HG03045 (cell line): ENCODE data around the gene CLEC17A.

ENCODE experiments used
- ATAC-seq: cut with Tn5 transposase; IDR thresholded peaks from one replicate; pipeline ENCODE4 v1.9.1; 2021; ENCODE audit warnings: mild to moderate bottlenecking, moderate library complexity; ENCODE audit not compliant: unreplicated experiment

Gene CLEC17A

GRCh38 chr19:14639536-14640277 is 56.8 kb downstream of the CLEC17A start:
- ATAC-seq = no peak

GRCh38 chr19:14648506-14648905 is 65.6 kb downstream of the CLEC17A start:
- ATAC-seq = no peak

- no peak for ATAC-seq
Measured at GRCh38 chr19:14649020-14649419, 66.1 kb downstream of the CLEC17A start.

GRCh38 chr19:14650161-14650560 is 67.3 kb downstream of the CLEC17A start:
- ATAC-seq = no peak

- no peak for ATAC-seq
Measured at GRCh38 chr19:14654786-14655560, 72.1 kb downstream of the CLEC17A start.

GRCh38 chr19:14655726-14656125 is 72.8 kb downstream of the CLEC17A start:
- ATAC-seq = no peak

GRCh38 chr19:14659874-14660489 is 77.1 kb downstream of the CLEC17A start:
- no peak for ATAC-seq

GRCh38 chr19:14661372-14661924 is 78.6 kb downstream of the CLEC17A start:
- ATAC-seq = no peak
